Peyer's patch (tissue), 4 donors: Measurements from ENCODE around the gene GJB2. TPM values are rescaled to one million over a fixed set of nuclear protein-coding genes. Genes with fewer than 3 reads are reported as not detected.

ENCODE experiments used
- DNase-seq, 3 donors: peaks; one replicate each; pipeline ENCODE4 v3.0.0-alpha.2; 2017 to 2019
- H3K27ac ChIP-seq, 4 donors: fragments of 200-600 bp; sonication (generic); one replicate each; pipeline ENCODE4 v1.5.1; 2016 to 2019
- H3K27me3 ChIP-seq, 2 donors: fragments of 200-600 bp; sonication (generic); one replicate each; pipeline ENCODE4 v1.5.1; 2019
- H3K36me3 ChIP-seq, 3 donors: fragments of 200-600 bp; sonication (generic); one replicate each; pipeline ENCODE4 v1.5.1; 2016 to 2019
- H3K4me1 ChIP-seq, 4 donors: fragments of 200-600 bp; sonication (generic); one replicate each; pipeline ENCODE4 v1.5.1; 2016 to 2019
- H3K4me3 ChIP-seq, 4 donors: fragments of 200-600 bp; sonication (generic); 1 replicate in 3 of 4; 2 replicates in 1 of 4; pipeline ENCODE4 v1.5.1; 2016 to 2019; ENCODE audit warnings: mild to moderate bottlenecking in 1 of 4
- H3K9me3 ChIP-seq, 4 donors: fragments of 200-600 bp; sonication (generic); one replicate each; pipeline ENCODE4 v1.5.1; 2016 to 2019; ENCODE audit warnings: mild to moderate bottlenecking in 1 of 4
- CTCF ChIP-seq, 6 experiments: fragments of 450-650 bp in 4 of 6; fragments of 200-600 bp in 2 of 6; sonication (generic) in 1 of 6; IDR thresholded peaks; one replicate each; pipeline ENCODE4 v1.5.1; 2017 to 2019; ENCODE audit warnings: antibody characterized with exemption in 6 of 6, mild to moderate bottlenecking in 3 of 6, moderate library complexity in 1 of 6
- POLR2A ChIP-seq, 2 donors: fragments of 450-650 bp; IDR thresholded peaks; one replicate each; pipeline ENCODE4 v1.5.1; 2017; ENCODE audit warnings: antibody characterized with exemption in 2 of 2, mild to moderate bottlenecking in 2 of 2, moderate library complexity in 2 of 2
- total RNA-seq, 4 donors: library from RNA; depleted of rRNA; stranded (reverse); fragments of >200 nt; gene quantifications; one replicate each; pipeline ENCODE4 v1.1.0, GENCODE V29; 2016

GJB2 gene
- 10 to 100 TPM in 2 of 4 donors, 1 to 10 TPM in 2; 3.3 to 25.7 (median 14.1) TPM for total RNA-seq

- Histone ChIP-seq H3K36me3 (no peaks in the 10 kb centered on the region), H3K27me3 (peaks cover 0 to 16% of the 10 kb centered on the region in 2 donors), H3K4me3 (peak within 1 kb of the TSS; percentile 35 to 79 (median 62)), H3K4me1 (peaks cover 0 to 23% (median 15%) of the 10 kb centered on the region in 4 donors), H3K27ac (peak within 1 kb of the TSS in 3 of 4 donors; percentile 20 to 62 (median 59)), H3K9me3 (no peaks in the 10 kb centered on the region)
- peak in 2 of 3 donors; percentile 61 to 68 for DNase-seq
- TF ChIP-seq CTCF (IDR thresholded peaks at IDR 0.05): no peak
- TF ChIP-seq POLR2A (IDR thresholded peaks at IDR 0.05): no peak
These were observed at the start of gene GJB2 for GRCh38 chr13:20192836-20193161. TSS of gene GJB2 (minus strand) at chr13:20192938. CDS start at chr13:20189581, 3,357 bp downstream.

GRCh38 chr13:20241593-20241992 lies 48.9 kb upstream of the GJB2 start:
- no peaks in the 10 kb centered on the region for H3K4me1 ChIP-seq
- DNase-seq: no peak
- TF ChIP-seq CTCF (IDR thresholded peaks at IDR 0.05) (no peak), POLR2A (IDR thresholded peaks at IDR 0.05) (no peak)

GRCh38 chr13:20239748-20240147 lies 47.0 kb upstream of the GJB2 start:
- Histone ChIP-seq H3K4me1 (no peaks in the 10 kb centered on the region), H3K27me3 (no peaks in the 10 kb centered on the region), H3K27ac (no peak overlapping the region), H3K4me3 (no peak overlapping the region), H3K9me3 (no peaks in the 10 kb centered on the region), H3K36me3 (no peaks in the 10 kb centered on the region)
- TF ChIP-seq CTCF (IDR thresholded peaks at IDR 0.05) (no peak), POLR2A (IDR thresholded peaks at IDR 0.05) (no peak)
- DNase-seq: no peak

More at GRCh38 chr13:20241593-20241992, 48.9 kb upstream of the GJB2 start:
- no peak overlapping the region for H3K4me3 ChIP-seq
- no peaks in the 10 kb centered on the region for H3K9me3 ChIP-seq
- H3K27me3 ChIP-seq: no peaks in the 10 kb centered on the region
- H3K36me3 ChIP-seq: no peaks in the 10 kb centered on the region
- H3K27ac ChIP-seq: no peak overlapping the region

GRCh38 chr13:20232556-20233277 lies 40.0 kb upstream of the GJB2 start:
- Histone ChIP-seq H3K27me3 (peaks cover 0 to 18% of the 10 kb centered on the region in 2 donors), H3K36me3 (no peaks in the 10 kb centered on the region), H3K9me3 (no peaks in the 10 kb centered on the region), H3K4me1 (peaks cover 0 to 15% (median 1%) of the 10 kb centered on the region in 4 donors), H3K4me3 (peak overlapping the region in 3 of 4 donors; percentile 33 to 51 (median 33)), H3K27ac (no peak overlapping the region)
- no peak for DNase-seq
- TF ChIP-seq CTCF (IDR thresholded peaks at IDR 0.05) (no peak), POLR2A (IDR thresholded peaks at IDR 0.05) (no peak)

GRCh38 chr13:20231839-20232555 lies 39.3 kb upstream of the GJB2 start, which contains the start of gene GJB6:
TSS of gene GJB6 (minus strand) at chr13:20232319. CDS start at chr13:20223480, 8,839 bp downstream.
- peaks cover 0 to 18% of the 10 kb centered on the region in 2 donors for H3K27me3 ChIP-seq
- H3K4me3 ChIP-seq: peak within 1 kb of the TSS in 3 of 4 donors; percentile 33 to 51 (median 33)
- H3K27ac ChIP-seq: no peak within 1 kb of the TSS
- H3K9me3 ChIP-seq: no peaks in the 10 kb centered on the region
- TF ChIP-seq POLR2A (IDR thresholded peaks at IDR 0.05): no peak
- no peak for TF ChIP-seq CTCF (IDR thresholded peaks at IDR 0.05)
- H3K4me1 ChIP-seq: peaks cover 0 to 15% (median 1%) of the 10 kb centered on the region in 4 donors
- no peak for DNase-seq
- H3K36me3 ChIP-seq: no peaks in the 10 kb centered on the region
